ENCODE results near the gene LRRN4CL.

DNA sequence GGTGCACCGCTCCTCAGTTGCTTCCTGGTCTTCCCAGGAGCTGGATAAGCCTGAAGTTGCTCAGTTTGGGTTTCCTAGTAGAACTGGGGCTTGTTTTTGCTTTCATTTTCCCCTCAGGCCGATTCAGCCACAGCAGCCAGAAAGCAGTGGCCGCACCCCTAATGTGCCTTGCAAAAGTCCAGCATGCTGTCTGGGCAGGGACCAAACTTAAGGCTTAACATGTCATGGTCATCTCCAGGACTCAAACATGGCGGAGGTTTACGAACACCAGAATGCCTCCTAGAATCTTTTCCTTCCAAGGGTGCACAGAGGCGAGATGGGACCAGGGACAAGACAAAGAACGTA, 20.6 kb upstream of the LRRN4CL start:
- TF ChIP-seq EZH2 (IDR thresholded peaks at IDR 0.05; ENCODE audit: borderline replicate concordance, low read length): no peak
- TF ChIP-seq, protein P1, sequence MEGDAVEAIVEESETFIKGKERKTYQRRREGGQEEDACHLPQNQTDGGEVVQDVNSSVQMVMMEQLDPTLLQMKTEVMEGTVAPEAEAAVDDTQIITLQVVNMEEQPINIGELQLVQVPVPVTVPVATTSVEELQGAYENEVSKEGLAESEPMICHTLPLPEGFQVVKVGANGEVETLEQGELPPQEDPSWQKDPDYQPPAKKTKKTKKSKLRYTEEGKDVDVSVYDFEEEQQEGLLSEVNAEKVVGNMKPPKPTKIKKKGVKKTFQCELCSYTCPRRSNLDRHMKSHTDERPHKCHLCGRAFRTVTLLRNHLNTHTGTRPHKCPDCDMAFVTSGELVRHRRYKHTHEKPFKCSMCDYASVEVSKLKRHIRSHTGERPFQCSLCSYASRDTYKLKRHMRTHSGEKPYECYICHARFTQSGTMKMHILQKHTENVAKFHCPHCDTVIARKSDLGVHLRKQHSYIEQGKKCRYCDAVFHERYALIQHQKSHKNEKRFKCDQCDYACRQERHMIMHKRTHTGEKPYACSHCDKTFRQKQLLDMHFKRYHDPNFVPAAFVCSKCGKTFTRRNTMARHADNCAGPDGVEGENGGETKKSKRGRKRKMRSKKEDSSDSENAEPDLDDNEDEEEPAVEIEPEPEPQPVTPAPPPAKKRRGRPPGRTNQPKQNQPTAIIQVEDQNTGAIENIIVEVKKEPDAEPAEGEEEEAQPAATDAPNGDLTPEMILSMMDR (conservative IDR thresholded peaks at IDR 0.05 in 1 of 2, IDR thresholded peaks at IDR 0.05 in 1 of 2; ENCODE audit: extremely low read depth in 1 of 2, insufficient read depth in 1 of 2, low read depth in 1 of 2, low read length in 2 of 2): no peak
